HCT116 (cell line): ENCODE measurements around the gene IQCK. TPM values are rescaled to one million over a fixed set of nuclear protein-coding genes. Genes with fewer than 3 reads are reported as not detected.

ENCODE experiments used
- ATAC-seq: fragments of 200-7000 bp; cut with Tn5 transposase; 2 replicates; pipeline ENCODE4 v1.9.1; 2020; ENCODE audit warnings: mild to moderate bottlenecking, moderate library complexity
- BruUV-seq: library from RNA; stranded (reverse); fragments of 400-500 nt; replicated peaks from 2 replicates; lab custom pipeline; 2021; lab: Mats Ljungman, UMichigan
- CTCF ChIA-PET: fragments of 300-600 bp; sonication (Branson Sonifier 250); formaldehyde crosslinking; loops from one replicate; lab custom pipeline; 2021; ENCODE audit warnings: antibody characterized with exemption; lab: Charles Lee
- POLR2A ChIA-PET: fragments of 300-600, 350-600 bp; sonication (Branson Sonifier 250); formaldehyde crosslinking; loops from one replicate; lab custom pipeline; 2021; ENCODE audit warnings: antibody characterized with exemption; lab: Charles Lee
- RAD21 ChIA-PET, 2 experiments: fragments of 300-600 bp; sonication (Branson Sonifier 250); formaldehyde crosslinking; loops; one replicate each; lab custom pipeline; 2023; ENCODE audit warnings: low total read pairs in 2 of 2; ENCODE audit not compliant: uncharacterized antibody in 2 of 2, unreplicated experiment in 2 of 2, low non-redundant PET in 1 of 2; lab: Charles Lee
- DNase-seq: peaks from one replicate; pipeline ENCODE4 v3.0.0-alpha.2; 2010; ENCODE audit warnings: low read depth, low spot score
- H2AFZ ChIP-seq: fragments of 200-600 bp; shearing (Covaris generic), sonication (generic); 2 replicates; pipeline ENCODE4 v1.6.1; 2017; ENCODE audit warnings: low read depth, mixed run types, mixed read lengths, antibody characterized with exemption, low read length; ENCODE audit not compliant: poor library complexity, severe bottlenecking
- H3K27ac ChIP-seq: 2 replicates; pipeline ENCODE4 v1.5.1; 2012; ENCODE audit warnings: low read depth, low read length
- H3K27me3 ChIP-seq: fragments of 200-600 bp; sonication (generic); 2 replicates; pipeline ENCODE4 v1.6.1; 2016; ENCODE audit warnings: mixed run types, low read length, mixed read lengths; ENCODE audit not compliant: insufficient read depth
- H3K36me3 ChIP-seq, 2 experiments: fragments of 200-500 bp in 1 of 2; fragments of 200-600 bp in 1 of 2; sonication (Bioruptor generic) in 1 of 2; sonication (generic) in 1 of 2; 2 replicates each; pipeline versions ENCODE4 v1.5.1 to v1.6.1; 2014 to 2016; ENCODE audit warnings: low read length in 2 of 2, inconsistent platforms in 1 of 2, mixed read lengths in 1 of 2, mixed run types in 1 of 2; ENCODE audit not compliant: insufficient read depth in 2 of 2, control insufficient read depth in 1 of 2
- H3K4me1 ChIP-seq, 2 experiments: fragments of 200-600 bp in 1 of 2; sonication (generic) in 1 of 2; 2 replicates each; pipeline versions ENCODE4 v1.5.1 to v1.6.1; 2012 to 2017; ENCODE audit warnings: low read length in 2 of 2, inconsistent platforms in 1 of 2, mild to moderate bottlenecking in 1 of 2, mixed read lengths in 1 of 2, mixed run types in 1 of 2, moderate library complexity in 1 of 2; ENCODE audit not compliant: insufficient read depth in 2 of 2, control insufficient read depth in 1 of 2
- H3K4me2 ChIP-seq: fragments of 200-600 bp; sonication (generic); 2 replicates; pipeline ENCODE4 v1.6.1; 2017; ENCODE audit warnings: mixed run types, low read length, mixed read lengths
- H3K4me3 ChIP-seq, 2 experiments: fragments of 200-600 bp in 1 of 2; sonication (generic) in 1 of 2; replicated peaks in 1 of 2; 2 replicates each; pipeline ENCODE4 v1.5.1; 2011 to 2016; ENCODE audit warnings: low read length in 2 of 2, control low read depth in 1 of 2, low read depth in 1 of 2, mild to moderate bottlenecking in 1 of 2, mixed read lengths in 1 of 2, mixed run types in 1 of 2
- H3K79me2 ChIP-seq: fragments of 200-600 bp; sonication (generic); 2 replicates; pipeline ENCODE4 v1.6.1; 2017; ENCODE audit warnings: mild to moderate bottlenecking, mixed run types, low read length, moderate library complexity, mixed read lengths; ENCODE audit not compliant: insufficient read depth
- H3K9ac ChIP-seq: fragments of 200-600 bp; sonication (generic); 2 replicates; pipeline ENCODE4 v1.6.1; 2016; ENCODE audit warnings: low read length, mixed read lengths
- H3K9me2 ChIP-seq: fragments of 200-600 bp; sonication (generic), shearing (Covaris generic); 2 replicates; pipeline ENCODE4 v1.6.1; 2017; ENCODE audit warnings: mixed run types, mild to moderate bottlenecking, moderate library complexity; ENCODE audit not compliant: insufficient read depth
- H3K9me3 ChIP-seq, 2 experiments: fragments of 200-500 bp in 1 of 2; fragments of 200-600 bp in 1 of 2; sonication (Bioruptor generic) in 1 of 2; sonication (generic) in 1 of 2; 2 replicates each; pipeline ENCODE4 v1.6.1; 2014 to 2017; ENCODE audit warnings: low read length in 2 of 2, mixed read lengths in 2 of 2, inconsistent platforms in 1 of 2, low read depth in 1 of 2, mild to moderate bottlenecking in 1 of 2, mixed run types in 1 of 2, moderate library complexity in 1 of 2; ENCODE audit not compliant: control insufficient read depth in 1 of 2, insufficient read depth in 1 of 2
- H4K20me1 ChIP-seq: fragments of 200-600 bp; sonication (generic), shearing (Covaris generic); 2 replicates; pipeline ENCODE4 v1.6.1; 2017; ENCODE audit warnings: mixed run types, mild to moderate bottlenecking, moderate library complexity; ENCODE audit not compliant: insufficient read depth
- CBX3 ChIP-seq: IDR thresholded peaks from 2 replicates; pipeline ENCODE4 v1.6.1; 2012; ENCODE audit warnings: low read depth
- CEBPB ChIP-seq: IDR thresholded peaks from 2 replicates; pipeline ENCODE4 v1.6.1; 2012; ENCODE audit warnings: low read depth
- EGR1 ChIP-seq: IDR thresholded peaks from 2 replicates; pipeline ENCODE4 v1.6.1; 2012; ENCODE audit warnings: low read depth
- ELF1 ChIP-seq: IDR thresholded peaks from 2 replicates; pipeline ENCODE4 v1.6.1; 2012; ENCODE audit warnings: low read depth, borderline replicate concordance
- EZH2 ChIP-seq: fragments of 200-600 bp; sonication (generic); IDR thresholded peaks from 2 replicates; pipeline ENCODE4 v1.6.1; 2017; ENCODE audit warnings: antibody characterized with exemption, mixed run types
- EZH2phosphoT487 ChIP-seq: fragments of 200-600 bp; IDR thresholded peaks from 2 replicates; pipeline ENCODE4 v1.6.1; 2018; ENCODE audit warnings: antibody characterized with exemption, borderline replicate concordance
- MAX ChIP-seq: IDR thresholded peaks from 2 replicates; pipeline ENCODE4 v1.6.1; 2012
- POLR2AphosphoS5 ChIP-seq: IDR thresholded peaks from 2 replicates; pipeline ENCODE4 v1.6.1; 2011; ENCODE audit warnings: mild to moderate bottlenecking, low read depth, low read length, moderate library complexity
- RAD21 ChIP-seq: IDR thresholded peaks from 2 replicates; pipeline ENCODE4 v1.6.1; 2012; ENCODE audit warnings: low read depth, mild to moderate bottlenecking
- SIN3A ChIP-seq: IDR thresholded peaks from 2 replicates; pipeline ENCODE4 v1.6.1; 2012; ENCODE audit warnings: low read depth
- SP1 ChIP-seq: IDR thresholded peaks from 2 replicates; pipeline ENCODE4 v1.6.1; 2012; ENCODE audit warnings: low read depth
- SRF ChIP-seq: IDR thresholded peaks from 2 replicates; pipeline ENCODE4 v1.6.1; 2012; ENCODE audit warnings: low read depth
- TCF7L2 ChIP-seq: IDR thresholded peaks from 2 replicates; pipeline ENCODE4 v1.7.0; 2011; ENCODE audit warnings: borderline replicate concordance, inconsistent platforms; ENCODE audit not compliant: insufficient read depth, insufficient read length; ENCODE audit errors: extremely low read depth
- YY1 ChIP-seq: IDR thresholded peaks from 2 replicates; pipeline ENCODE4 v1.6.1; 2011; ENCODE audit warnings: low read length, low read depth, moderate library complexity, mild to moderate bottlenecking; ENCODE audit not compliant: insufficient replicate concordance; ENCODE audit errors: extremely low read depth
- ZBTB33 ChIP-seq: IDR thresholded peaks from 2 replicates; pipeline ENCODE4 v1.6.1; 2011; ENCODE audit warnings: mild to moderate bottlenecking, low read length, moderate library complexity; ENCODE audit not compliant: insufficient replicate concordance; ENCODE audit errors: extremely low read depth
- ZFX ChIP-seq: fragments of 450-650 bp; IDR thresholded peaks from 2 replicates; pipeline ENCODE4 v1.6.1; 2017
- ZNF274 ChIP-seq: fragments of 200-500 bp; sonication (Bioruptor generic); IDR thresholded peaks from 2 replicates; pipeline ENCODE4 v1.6.1; 2014; ENCODE audit warnings: mild to moderate bottlenecking, low read depth, low read length, inconsistent platforms
- intact Hi-C: fragments of 100-400 bp; cut with micrococcal nuclease; formaldehyde crosslinking; loops from 2 replicates; pipeline ENCODE4 v1.10.0; 2022
- total RNA-seq: library from RNA; stranded (reverse); gene quantifications from one replicate; pipeline ENCODE4 v1.2.1, GENCODE V29; 2021; ENCODE audit not compliant: unreplicated experiment
- TF ChIP-seq, protein P1 (sequence below), 3 experiments: fragments of 200-600 bp in 1 of 3; sonication (generic) in 1 of 3; IDR thresholded peaks in 2 of 3; conservative IDR thresholded peaks in 1 of 3; 2 replicates each; pipeline ENCODE4 v1.5.1; 2012 to 2017; ENCODE audit warnings: low read depth in 2 of 3, low read length in 2 of 3, antibody characterized with exemption in 1 of 3, borderline replicate concordance in 1 of 3, control low read depth in 1 of 3, mild to moderate bottlenecking in 1 of 3, mixed read lengths in 1 of 3, mixed run types in 1 of 3, moderate library complexity in 1 of 3; ENCODE audit not compliant: insufficient read depth in 1 of 3
- TF ChIP-seq, protein P2 (sequence below): IDR thresholded peaks from 2 replicates; pipeline ENCODE4 v1.6.1; 2012
- TF ChIP-seq, protein P3 (sequence below): IDR thresholded peaks from 2 replicates; pipeline ENCODE4 v1.6.1; 2012; ENCODE audit warnings: low read depth

IQCK gene
- total RNA-seq, 1 experiment from 2014 or later: 11.8 TPM

DNA sequence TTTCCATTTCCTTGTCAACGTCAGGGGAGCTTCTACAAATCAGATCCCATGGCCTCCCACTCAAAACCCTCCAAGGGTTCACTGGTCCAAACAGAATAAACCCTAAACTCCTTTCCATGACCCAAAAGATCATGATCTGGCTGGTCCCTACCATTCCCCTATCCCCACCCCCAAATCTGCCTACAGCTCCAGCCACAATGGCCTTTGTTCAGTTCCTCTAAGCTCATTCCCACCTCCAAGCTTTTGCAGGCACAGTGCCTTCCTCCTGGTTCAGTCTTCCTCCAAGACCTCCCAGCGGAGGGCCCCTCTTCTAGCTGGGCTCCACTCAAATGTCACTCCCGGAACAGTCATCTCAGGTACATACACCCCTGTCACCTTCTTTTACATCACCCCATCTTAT lies 164.6 kb downstream of the IQCK start:
- intact Hi-C loops: loop anchor here (10.0 kb wide), 1 partner anchor 798 kb away; no protein-coding TSS in a partner anchor
- H3K9ac ChIP-seq: no peak overlapping the region

More for the DNA sequence above, 164.6 kb downstream of the IQCK start:
- Histone ChIP-seq H3K4me2 (no peak overlapping the region), H3K9me3 (no peaks in the 10 kb centered on the region), H3K4me1 (peaks cover 3 to 15% of the 10 kb centered on the region in 2 experiments; a peak in 3 of 4 replicates), H2AFZ (no peak overlapping the region), H3K79me2 (no peaks in the 10 kb centered on the region), H3K4me3 (no peak overlapping the region), H3K27me3 (no peaks in the 10 kb centered on the region), H3K36me3 (no peaks in the 10 kb centered on the region), H3K9me2 (no peaks in the 10 kb centered on the region), H3K27ac (no peak overlapping the region), H4K20me1 (no peaks in the 10 kb centered on the region)
- ATAC-seq: no peak
- no peak for TF ChIP-seq SP1
- TF ChIP-seq SRF: no peak
- no peak for TF ChIP-seq YY1
- TF ChIP-seq, protein P1, sequence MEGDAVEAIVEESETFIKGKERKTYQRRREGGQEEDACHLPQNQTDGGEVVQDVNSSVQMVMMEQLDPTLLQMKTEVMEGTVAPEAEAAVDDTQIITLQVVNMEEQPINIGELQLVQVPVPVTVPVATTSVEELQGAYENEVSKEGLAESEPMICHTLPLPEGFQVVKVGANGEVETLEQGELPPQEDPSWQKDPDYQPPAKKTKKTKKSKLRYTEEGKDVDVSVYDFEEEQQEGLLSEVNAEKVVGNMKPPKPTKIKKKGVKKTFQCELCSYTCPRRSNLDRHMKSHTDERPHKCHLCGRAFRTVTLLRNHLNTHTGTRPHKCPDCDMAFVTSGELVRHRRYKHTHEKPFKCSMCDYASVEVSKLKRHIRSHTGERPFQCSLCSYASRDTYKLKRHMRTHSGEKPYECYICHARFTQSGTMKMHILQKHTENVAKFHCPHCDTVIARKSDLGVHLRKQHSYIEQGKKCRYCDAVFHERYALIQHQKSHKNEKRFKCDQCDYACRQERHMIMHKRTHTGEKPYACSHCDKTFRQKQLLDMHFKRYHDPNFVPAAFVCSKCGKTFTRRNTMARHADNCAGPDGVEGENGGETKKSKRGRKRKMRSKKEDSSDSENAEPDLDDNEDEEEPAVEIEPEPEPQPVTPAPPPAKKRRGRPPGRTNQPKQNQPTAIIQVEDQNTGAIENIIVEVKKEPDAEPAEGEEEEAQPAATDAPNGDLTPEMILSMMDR (IDR thresholded peaks at IDR 0.05 in 2 of 3, conservative IDR thresholded peaks at IDR 0.05 in 1 of 3; ENCODE audit: borderline replicate concordance in 1 of 3, insufficient read depth in 1 of 3, low read depth in 2 of 3, low read length in 2 of 3): no peak
- TF ChIP-seq EZH2: no peak
- no peak for TF ChIP-seq EZH2phosphoT487
- no peak for TF ChIP-seq SIN3A
- TF ChIP-seq ZFX: no peak
- TF ChIP-seq CBX3: no peak
- TF ChIP-seq ELF1: no peak
- TF ChIP-seq ZBTB33: no peak
- TF ChIP-seq, protein P2, sequence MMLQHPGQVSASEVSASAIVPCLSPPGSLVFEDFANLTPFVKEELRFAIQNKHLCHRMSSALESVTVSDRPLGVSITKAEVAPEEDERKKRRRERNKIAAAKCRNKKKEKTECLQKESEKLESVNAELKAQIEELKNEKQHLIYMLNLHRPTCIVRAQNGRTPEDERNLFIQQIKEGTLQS: no peak
- no peak for TF ChIP-seq RAD21
- TF ChIP-seq, protein P3, sequence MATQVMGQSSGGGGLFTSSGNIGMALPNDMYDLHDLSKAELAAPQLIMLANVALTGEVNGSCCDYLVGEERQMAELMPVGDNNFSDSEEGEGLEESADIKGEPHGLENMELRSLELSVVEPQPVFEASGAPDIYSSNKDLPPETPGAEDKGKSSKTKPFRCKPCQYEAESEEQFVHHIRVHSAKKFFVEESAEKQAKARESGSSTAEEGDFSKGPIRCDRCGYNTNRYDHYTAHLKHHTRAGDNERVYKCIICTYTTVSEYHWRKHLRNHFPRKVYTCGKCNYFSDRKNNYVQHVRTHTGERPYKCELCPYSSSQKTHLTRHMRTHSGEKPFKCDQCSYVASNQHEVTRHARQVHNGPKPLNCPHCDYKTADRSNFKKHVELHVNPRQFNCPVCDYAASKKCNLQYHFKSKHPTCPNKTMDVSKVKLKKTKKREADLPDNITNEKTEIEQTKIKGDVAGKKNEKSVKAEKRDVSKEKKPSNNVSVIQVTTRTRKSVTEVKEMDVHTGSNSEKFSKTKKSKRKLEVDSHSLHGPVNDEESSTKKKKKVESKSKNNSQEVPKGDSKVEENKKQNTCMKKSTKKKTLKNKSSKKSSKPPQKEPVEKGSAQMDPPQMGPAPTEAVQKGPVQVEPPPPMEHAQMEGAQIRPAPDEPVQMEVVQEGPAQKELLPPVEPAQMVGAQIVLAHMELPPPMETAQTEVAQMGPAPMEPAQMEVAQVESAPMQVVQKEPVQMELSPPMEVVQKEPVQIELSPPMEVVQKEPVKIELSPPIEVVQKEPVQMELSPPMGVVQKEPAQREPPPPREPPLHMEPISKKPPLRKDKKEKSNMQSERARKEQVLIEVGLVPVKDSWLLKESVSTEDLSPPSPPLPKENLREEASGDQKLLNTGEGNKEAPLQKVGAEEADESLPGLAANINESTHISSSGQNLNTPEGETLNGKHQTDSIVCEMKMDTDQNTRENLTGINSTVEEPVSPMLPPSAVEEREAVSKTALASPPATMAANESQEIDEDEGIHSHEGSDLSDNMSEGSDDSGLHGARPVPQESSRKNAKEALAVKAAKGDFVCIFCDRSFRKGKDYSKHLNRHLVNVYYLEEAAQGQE: no peak
- TF ChIP-seq POLR2AphosphoS5: no peak
- TF ChIP-seq ZNF274: no peak
- TF ChIP-seq MAX: no peak
- no peak for TF ChIP-seq TCF7L2
- no peak for TF ChIP-seq CEBPB
- TF ChIP-seq EGR1: no peak
- BruUV-seq: no TSS peak
- ChIA-PET CTCF (interaction anchor here (3.1 kb wide), 1 partner anchor 281 kb away, joined by 8 read pairs; no protein-coding TSS in a partner anchor), POLR2A (no interaction called here), RAD21 (no interaction called here)
- no peak for DNase-seq
